GM04504 (cell line): ENCODE results near the gene TRIM44.
"Not testable (repeated sequence)": the region's sequence is repeated elsewhere in the genome, so short reads cannot be mapped to it uniquely, and the experiment has no call there.

Experiments used
- DNase-seq: peaks from one replicate; pipeline ENCODE4 v3.0.0-alpha.2; 2012; ENCODE audit warnings: low read depth

Gene TRIM44

GRCh38 chr11:35633827-35634423 lies 28.6 kb upstream of the TRIM44 start:
- no peak for DNase-seq

DNA sequence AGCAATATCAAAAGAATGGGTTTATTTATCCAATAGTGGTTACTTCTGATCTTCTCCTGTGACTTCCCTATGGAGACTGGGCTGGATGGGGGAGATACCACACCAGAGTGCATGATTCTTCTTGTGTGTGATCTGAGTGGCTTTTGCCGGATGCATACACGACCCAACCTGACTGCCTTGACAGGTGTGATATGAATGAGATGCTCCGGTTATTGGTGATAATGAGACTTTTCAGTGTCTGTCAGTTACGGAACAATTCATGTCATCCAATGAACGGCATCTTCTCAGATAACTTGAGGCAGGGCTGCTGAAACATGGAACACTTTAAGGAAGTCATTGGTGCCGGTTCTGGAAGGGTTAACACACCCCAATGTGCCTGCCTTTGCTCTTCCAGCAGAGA lies 26.6 kb upstream of the TRIM44 start:
- no peak for DNase-seq

DNA sequence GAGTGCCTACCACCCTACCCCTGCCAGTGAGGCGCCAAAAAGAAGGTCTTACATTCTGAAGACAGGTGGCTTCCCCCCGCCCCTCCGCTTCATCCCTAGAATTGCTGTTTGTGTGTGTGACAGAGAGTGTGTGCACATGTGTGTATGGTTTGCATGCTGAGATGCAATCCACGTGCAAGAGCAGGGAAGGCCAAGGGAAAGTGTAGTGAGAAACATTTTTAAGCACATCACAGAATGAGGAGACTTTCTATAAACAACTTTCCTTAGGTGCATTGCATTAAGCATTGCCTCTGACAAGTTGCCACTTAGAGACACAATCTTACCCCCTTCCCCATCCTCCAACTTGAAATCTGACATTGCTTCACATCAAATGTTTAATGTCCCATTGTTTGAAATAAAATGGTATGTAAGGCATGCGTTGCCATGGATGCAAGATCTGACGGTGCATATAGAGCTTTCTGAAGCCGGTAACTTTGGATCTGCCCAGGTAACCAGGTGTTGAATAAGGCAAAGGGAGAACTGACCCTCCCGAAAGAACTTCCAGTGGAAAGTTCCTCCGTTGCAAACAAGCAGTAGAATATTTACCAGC lies 22.9 kb upstream of the TRIM44 start:
- DNase-seq = no peak

- no peak for DNase-seq
Observed at GRCh38 chr11:35641171-35641897, 21.2 kb upstream of the TRIM44 start.

- DNase-seq = no peak
Observed at GRCh38 chr11:35641964-35642363, 20.6 kb upstream of the TRIM44 start.

DNA sequence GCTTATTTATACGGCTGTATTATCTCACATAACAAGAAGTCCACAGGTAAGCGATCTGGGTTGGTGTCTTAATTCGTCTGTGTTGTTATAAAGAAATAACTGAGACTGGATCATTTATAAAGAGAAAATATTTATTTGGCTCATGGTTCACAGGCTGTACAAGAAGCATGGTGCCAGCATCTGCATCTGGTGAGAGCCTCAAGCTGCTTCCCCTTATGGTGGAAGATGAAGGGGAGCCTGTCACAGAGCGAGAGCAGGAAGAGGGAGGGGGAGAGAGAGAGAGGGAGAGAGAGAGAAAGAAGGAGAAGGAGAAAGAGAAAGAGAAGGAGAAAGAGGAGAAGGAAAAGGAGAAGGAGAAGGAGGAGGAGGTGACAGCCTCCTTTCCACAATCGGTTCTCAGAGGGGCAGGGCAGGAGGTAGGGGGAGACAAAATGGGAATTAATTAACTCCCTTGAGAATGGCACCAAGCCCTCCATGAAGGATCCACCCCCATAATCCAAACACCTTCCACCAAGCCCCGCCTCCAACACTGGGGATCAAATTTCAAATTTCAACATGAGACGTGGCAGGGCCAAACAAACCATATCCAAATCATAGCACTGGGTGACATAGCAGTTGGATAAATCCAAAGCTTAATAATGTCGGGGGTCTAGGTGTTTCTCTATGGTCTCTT lies 15.0 kb upstream of the TRIM44 start:
- DNase-seq = no peak

- no peak for DNase-seq
Observed at GRCh38 chr11:35650006-35650405, 12.6 kb upstream of the TRIM44 start.

DNA sequence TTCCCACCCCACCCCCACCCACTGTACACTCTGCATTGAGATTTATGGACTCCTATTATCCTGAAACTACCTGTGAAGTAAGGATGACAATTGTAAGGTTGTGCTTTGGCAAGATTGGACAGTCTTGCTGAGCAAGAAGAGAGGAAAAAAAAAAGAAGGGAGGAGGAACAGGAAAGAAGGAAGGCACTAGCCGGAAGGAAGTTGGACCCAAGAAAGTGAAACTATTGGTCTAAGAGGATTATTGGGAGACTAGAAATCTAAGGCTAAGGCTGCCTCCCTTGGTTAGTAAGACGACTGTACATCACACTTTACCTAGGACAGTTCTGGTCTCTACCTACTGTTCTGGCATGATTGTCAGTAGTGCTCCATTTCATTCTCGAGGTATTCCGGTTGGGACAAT lies 12.1 kb upstream of the TRIM44 start:
- DNase-seq = no peak

DNA sequence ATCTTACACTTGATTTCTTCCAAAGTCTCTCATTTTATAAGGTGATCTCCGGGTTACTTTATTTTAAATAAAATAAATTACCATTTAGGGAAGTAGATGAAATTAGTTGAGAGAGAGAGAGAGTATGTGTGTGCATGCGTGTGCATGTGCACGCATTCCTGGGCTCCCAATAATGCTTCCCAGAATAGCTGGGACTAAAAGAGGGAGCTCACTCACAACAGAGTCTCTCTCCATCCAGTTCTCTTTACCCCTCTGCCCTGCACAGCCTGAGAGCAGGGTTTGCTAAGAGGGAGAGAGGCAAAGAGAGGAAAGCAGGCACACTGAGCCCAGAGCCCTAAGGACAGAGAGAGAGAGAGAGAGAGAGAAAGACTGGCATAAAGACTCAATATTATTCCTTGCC lies 11.3 kb upstream of the TRIM44 start:
- DNase-seq = no peak

- not testable (repeated sequence) for DNase-seq
Observed at GRCh38 chr11:35652786-35653185, 9.8 kb upstream of the TRIM44 start.

DNA sequence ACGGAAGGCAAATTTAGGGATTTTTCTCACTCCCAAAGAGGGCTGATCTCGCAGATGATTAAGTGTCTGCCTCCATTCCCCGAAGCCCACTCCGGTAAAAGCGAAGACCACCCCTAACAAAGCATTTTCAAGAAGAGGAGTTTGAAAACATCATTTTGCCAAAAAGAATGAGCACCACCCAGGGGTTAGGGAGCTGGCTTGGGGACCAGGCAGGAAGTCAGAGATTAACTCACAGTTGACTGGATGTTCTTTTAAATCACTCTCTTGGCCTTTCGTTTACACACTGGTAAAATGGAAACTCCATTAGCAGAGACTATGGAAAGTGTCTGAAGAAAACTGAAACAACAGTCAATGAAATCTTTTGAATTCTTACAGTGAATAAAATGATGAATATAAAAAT lies 7.9 kb upstream of the TRIM44 start:
- no peak for DNase-seq

DNA sequence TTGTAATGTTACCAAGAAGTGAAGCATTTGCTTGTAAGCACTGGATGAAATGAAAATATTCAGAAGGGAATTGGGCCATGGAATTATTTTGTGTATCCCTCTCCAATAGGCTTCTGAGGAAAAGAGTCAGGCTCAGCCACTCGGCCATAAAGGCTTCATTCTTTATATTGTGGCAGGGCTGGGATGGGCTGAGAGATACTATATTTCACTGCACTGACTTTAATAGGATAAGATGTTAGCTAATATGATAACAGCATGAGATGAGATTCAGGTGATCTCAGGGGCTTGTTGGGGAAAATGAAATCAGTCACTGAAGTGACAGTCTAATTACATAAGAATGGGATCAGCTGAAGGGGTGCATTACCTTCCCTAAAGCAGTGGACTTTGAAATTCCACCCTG lies 7.3 kb upstream of the TRIM44 start:
- no peak for DNase-seq

DNA sequence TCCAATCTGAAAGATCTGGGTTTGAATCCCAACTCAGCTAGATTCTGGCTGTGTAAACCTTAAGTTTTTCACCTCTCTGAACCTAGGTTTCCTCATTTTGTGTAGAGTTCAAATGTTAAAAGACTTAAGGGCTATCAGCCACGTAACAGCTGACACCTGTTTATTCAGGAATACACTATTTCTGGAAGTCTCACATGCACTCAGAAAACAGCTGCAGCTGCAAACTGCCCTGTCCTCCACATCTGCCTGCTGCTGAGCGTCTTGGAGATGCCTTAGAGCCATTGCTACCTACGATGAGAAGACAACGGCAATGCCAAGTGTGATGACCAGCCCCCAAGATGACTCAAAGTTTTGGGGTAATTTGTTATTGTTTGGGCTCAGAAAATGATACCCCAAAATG lies 6.7 kb upstream of the TRIM44 start:
- no peak for DNase-seq

DNA sequence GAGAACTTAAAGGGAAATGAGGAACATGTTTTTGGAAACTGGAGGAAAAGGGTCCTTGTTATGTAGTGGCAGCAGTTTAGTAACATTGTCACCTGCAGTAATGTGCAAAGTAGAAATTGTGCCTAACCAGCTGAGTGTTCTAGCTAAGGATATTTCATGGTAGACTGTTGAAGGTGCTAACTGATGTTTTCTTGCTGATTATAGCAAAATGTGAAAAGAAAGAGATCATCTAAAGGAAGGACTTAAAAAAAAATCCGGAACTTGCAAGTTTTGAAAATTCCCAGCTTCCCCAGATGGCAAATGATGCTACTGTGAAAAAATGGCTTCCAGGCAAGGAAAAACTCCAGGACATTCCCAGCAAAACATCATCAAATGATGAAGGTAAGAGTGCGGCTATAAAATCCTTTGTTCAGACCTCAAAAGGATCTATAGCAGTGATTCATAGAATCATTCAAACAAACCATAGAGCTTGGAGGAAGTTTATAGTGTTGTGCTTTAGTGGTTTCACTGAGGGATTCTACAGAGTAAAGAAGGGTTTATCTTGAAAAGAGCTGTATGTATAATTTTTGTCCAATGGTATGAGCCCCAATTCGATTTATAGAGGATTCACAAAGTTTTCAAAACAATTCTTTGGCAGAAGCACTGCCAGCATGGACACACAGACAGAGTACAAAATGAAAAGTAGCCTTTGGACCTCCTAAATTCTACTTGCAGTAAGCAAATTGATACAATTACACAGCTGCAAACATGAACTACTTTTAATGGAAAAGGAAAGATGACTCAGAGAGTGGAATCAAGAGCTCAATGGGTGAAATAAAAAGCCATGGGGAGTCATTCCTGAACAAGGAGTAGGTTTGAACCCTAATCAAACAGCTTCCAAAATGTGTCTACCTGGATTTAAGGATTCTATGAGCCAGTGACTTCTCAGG lies 4.3 kb upstream of the TRIM44 start:
- DNase-seq = no peak

DNA sequence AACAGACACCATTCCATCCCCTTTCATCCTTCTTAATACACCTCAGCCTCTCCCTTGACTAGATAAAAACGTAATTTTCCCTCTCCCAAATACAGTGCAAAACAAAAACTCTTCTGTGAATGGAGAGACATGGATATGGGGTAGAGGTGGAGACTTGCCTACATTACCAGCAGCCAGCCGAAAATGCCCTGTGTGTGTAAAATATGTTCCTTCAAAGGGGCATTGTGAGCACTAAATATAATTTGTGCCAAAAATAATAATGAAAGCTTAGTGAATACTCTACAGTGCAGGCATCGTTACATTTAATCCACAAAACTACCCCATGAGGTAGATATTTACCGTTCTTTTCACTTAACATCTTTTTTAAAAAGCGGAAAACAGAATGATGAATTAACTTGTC lies 1.0 kb upstream of the TRIM44 start:
- DNase-seq = no peak

GRCh38 chr11:35662061-35662648 lies 420 bp upstream of the TRIM44 start:
- DNase-seq = no peak

GRCh38 chr11:35663408-35663702 lies 780 bp downstream of the TRIM44 start:
- no peak for DNase-seq

- DNase-seq = no peak
Observed at GRCh38 chr11:35664977-35665441, 2.4 kb downstream of the TRIM44 start.

DNA sequence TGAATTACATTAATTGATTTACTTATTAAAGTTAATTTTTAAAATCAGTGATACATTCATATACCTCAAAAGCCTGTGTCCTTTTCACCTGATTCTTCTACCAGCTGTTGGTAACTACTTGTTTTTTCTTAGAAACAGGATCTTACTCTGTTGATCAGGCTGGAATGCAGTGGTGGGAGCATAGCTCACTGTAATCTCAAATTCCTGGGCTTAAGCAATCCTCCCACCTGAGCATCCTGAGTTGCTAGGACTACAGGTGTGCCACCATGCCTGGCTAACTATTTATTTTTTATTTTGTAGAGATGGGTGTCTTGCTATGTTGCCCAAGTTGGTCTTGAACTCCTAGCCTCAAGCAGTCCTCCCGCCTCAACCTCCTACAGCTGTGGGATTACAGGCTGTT lies 4.7 kb downstream of the TRIM44 start:
- no peak for DNase-seq

GRCh38 chr11:35668350-35668749 lies 5.8 kb downstream of the TRIM44 start:
- not testable (repeated sequence) for DNase-seq

GRCh38 chr11:35671396-35672127 lies 9.0 kb downstream of the TRIM44 start:
- no peak for DNase-seq
